HG02798 (cell line): ENCODE measurements around the gene CSHL1.
A peak's percentile ranks its signal among the peaks of the same experiment; 100 is the strongest.
"Not testable (repeated sequence)": the region's sequence is repeated elsewhere in the genome, so short reads cannot be mapped to it uniquely, and the experiment has no call there.

Experiments
- ATAC-seq: cut with Tn5 transposase; IDR thresholded peaks from one replicate; pipeline ENCODE4 v1.9.1; 2021; ENCODE audit warnings: mild to moderate bottlenecking; ENCODE audit not compliant: unreplicated experiment, poor library complexity

CSHL1 gene

GRCh38 chr17:63920050-63920449 lies 9.0 kb upstream of the CSHL1 start:
- ATAC-seq: not testable (repeated sequence)

GRCh38 chr17:63919311-63919723 lies 8.3 kb upstream of the CSHL1 start:
- peak; percentile 79 for ATAC-seq

GRCh38 chr17:63918789-63919305 lies 7.8 kb upstream of the CSHL1 start, which contains the start of gene GH1:
Gene GH1 (minus strand): TSS chr17:63918839. CDS start chr17:63918776, 63 bp downstream.
- not testable (repeated sequence) for ATAC-seq

GRCh38 chr17:63918305-63918704 lies 7.2 kb upstream of the CSHL1 start:
- no peak for ATAC-seq

- ATAC-seq: no peak
Observed at GRCh38 chr17:63917646-63918045, 6.6 kb upstream of the CSHL1 start.

- ATAC-seq: not testable (repeated sequence)
Observed at GRCh38 chr17:63917206-63917605, 6.1 kb upstream of the CSHL1 start.

- no peak for ATAC-seq
Observed at GRCh38 chr17:63916566-63917185, 5.6 kb upstream of the CSHL1 start.

- not testable (repeated sequence) for ATAC-seq
Observed at GRCh38 chr17:63915753-63916152, 4.7 kb upstream of the CSHL1 start.

- ATAC-seq: no peak
Observed at GRCh38 chr17:63914471-63914870, 3.4 kb upstream of the CSHL1 start.

GRCh38 chr17:63911657-63912100 lies 621 bp upstream of the CSHL1 start:
- no peak for ATAC-seq

GRCh38 chr17:63910096-63910495 lies 962 bp downstream of the CSHL1 start:
- no peak for ATAC-seq

- ATAC-seq: not testable (repeated sequence)
Observed at GRCh38 chr17:63909586-63909985, 1.5 kb downstream of the CSHL1 start.

GRCh38 chr17:63907161-63907778 lies 3.8 kb downstream of the CSHL1 start:
- ATAC-seq: not testable (repeated sequence)

- not testable (repeated sequence) for ATAC-seq
Observed at GRCh38 chr17:63904796-63905195, 6.3 kb downstream of the CSHL1 start.

- not testable (repeated sequence) for ATAC-seq
Observed at GRCh38 chr17:63903787-63904201, 7.3 kb downstream of the CSHL1 start.

- ATAC-seq: not testable (repeated sequence)
Observed at GRCh38 chr17:63901971-63902370, 9.1 kb downstream of the CSHL1 start.

- ATAC-seq: not testable (repeated sequence)
Observed at GRCh38 chr17:63898899-63899798, 11.9 kb downstream of the CSHL1 start.

GRCh38 chr17:63896524-63897354 lies 14.3 kb downstream of the CSHL1 start, which contains the start of gene CSH1:
Gene CSH1 (minus strand): TSS chr17:63896574. CDS start chr17:63896511, 63 bp downstream.
- peak; percentile 53 for ATAC-seq

GRCh38 chr17:63894821-63895220 lies 16.2 kb downstream of the CSHL1 start:
- not testable (repeated sequence) for ATAC-seq

- not testable (repeated sequence) for ATAC-seq
Observed at GRCh38 chr17:63894021-63894420, 17.0 kb downstream of the CSHL1 start.
